GM12878 (cell line): ENCODE results near the gene IDH3B. TPM values are rescaled to one million over a fixed set of nuclear protein-coding genes. Genes with fewer than 3 reads are reported as not detected.
A peak's percentile ranks its signal among the peaks of the same experiment; 100 is the strongest.

Experiments
- ATAC-seq: fragments of 200-7000 bp; cut with Tn5 transposase; 3 replicates; pipeline ENCODE4 v1.9.1; 2020; ENCODE audit warnings: mild to moderate bottlenecking, moderate library complexity
- BruUV-seq: library from RNA; stranded (reverse); fragments of 400-500 nt; replicated peaks from 2 replicates; lab custom pipeline; 2021; lab: Mats Ljungman, UMichigan
- CTCF ChIA-PET: fragments of 300-600 bp; sonication (Branson Sonifier 250); formaldehyde crosslinking; extraction: SDS; loops from one replicate; lab custom pipeline; 2021; ENCODE audit warnings: inconsistent platforms; lab: Yijun Ruan, JAX
- POLR2A ChIA-PET: fragments of 350-600 bp; formaldehyde crosslinking; extraction: SDS; loops from one replicate; lab custom pipeline; 2021; ENCODE audit warnings: inconsistent platforms; lab: Charles Lee
- RAD21 ChIA-PET: fragments of 300-600 bp; sonication (Branson Sonifier 250); formaldehyde crosslinking; loops from one replicate; lab custom pipeline; 2023; ENCODE audit warnings: antibody characterized with exemption; ENCODE audit not compliant: unreplicated experiment; lab: Charles Lee
- SMC1A ChIA-PET: fragments of 300-600 bp; sonication (Branson Sonifier 250); formaldehyde crosslinking; loops from one replicate; lab custom pipeline; 2023; ENCODE audit not compliant: unreplicated experiment, uncharacterized antibody; lab: Charles Lee
- DNase-seq: peaks from one replicate; pipeline ENCODE4 v3.0.0-alpha.2; 2011; ENCODE audit warnings: low read depth, low spot score
- FAIRE-seq: peaks from 3 replicates; lab custom pipeline; 2011; peaks lifted over from hg19 to GRCh38; lab: Jason Lieb, UNC
- H2AFZ ChIP-seq: 2 replicates; pipeline ENCODE4 v1.6.0; 2011; ENCODE audit warnings: low read depth, low read length, control low read depth; ENCODE audit not compliant: control insufficient read depth
- H3K27ac ChIP-seq: 2 replicates; pipeline ENCODE4 v1.5.1; 2011; ENCODE audit warnings: control low read depth; ENCODE audit not compliant: control insufficient read depth, insufficient read depth
- H3K27me3 ChIP-seq, 2 experiments: replicated peaks in 1 of 2; 2 replicates each; pipeline versions ENCODE4 v1.6.0 to v1.6.1; 2011; ENCODE audit warnings: low read length in 1 of 2; ENCODE audit not compliant: control insufficient read depth in 2 of 2, insufficient read depth in 2 of 2
- H3K36me3 ChIP-seq, 2 experiments: 2 replicates each; pipeline ENCODE4 v1.5.1; 2011; ENCODE audit warnings: low read length in 1 of 2; ENCODE audit not compliant: control insufficient read depth in 2 of 2, insufficient read depth in 2 of 2
- H3K4me1 ChIP-seq: 2 replicates; pipeline ENCODE4 v1.6.1; 2011; ENCODE audit warnings: mild to moderate bottlenecking, low read length, moderate library complexity, mixed read lengths; ENCODE audit not compliant: control insufficient read depth, insufficient read depth
- H3K4me2 ChIP-seq: 2 replicates; pipeline ENCODE4 v1.6.0; 2011; ENCODE audit warnings: control low read depth; ENCODE audit not compliant: control insufficient read depth, insufficient read depth
- H3K4me3 ChIP-seq: fragments of 200-600 bp; sonication (generic); 2 replicates; pipeline ENCODE4 v1.5.1; 2016
- H3K79me2 ChIP-seq: 2 replicates; pipeline ENCODE4 v1.6.0; 2011; ENCODE audit warnings: low read length; ENCODE audit not compliant: control insufficient read depth, insufficient read depth
- H3K9ac ChIP-seq: 2 replicates; pipeline ENCODE4 v1.8.0; 2011; ENCODE audit warnings: low read length, control low read depth, mixed read lengths; ENCODE audit not compliant: control insufficient read depth, insufficient read depth
- H3K9me3 ChIP-seq: replicated peaks from 3 replicates; pipeline ENCODE4 v1.5.1; 2011; ENCODE audit warnings: mild to moderate bottlenecking, low read length; ENCODE audit not compliant: control insufficient read depth, insufficient read depth
- H4K20me1 ChIP-seq: 2 replicates; pipeline ENCODE4 v1.6.0; 2011; ENCODE audit not compliant: control insufficient read depth, insufficient read depth
- EZH2 ChIP-seq: IDR thresholded peaks from 2 replicates; pipeline ENCODE4 v1.6.1; 2012; ENCODE audit warnings: low read depth, mild to moderate bottlenecking, control low read depth, inconsistent platforms, low read length, borderline replicate concordance; ENCODE audit not compliant: control insufficient read depth
- POLR2A ChIP-seq: IDR thresholded peaks from 2 replicates; pipeline ENCODE4 v1.6.1; 2011; ENCODE audit warnings: low read depth, mild to moderate bottlenecking, low read length
- POLR2AphosphoS5 ChIP-seq: IDR thresholded peaks from 2 replicates; pipeline ENCODE4 v1.6.1; 2011; ENCODE audit warnings: mild to moderate bottlenecking, low read length, inconsistent platforms
- SMAD5 ChIP-seq: IDR thresholded peaks from 2 replicates; pipeline ENCODE4 v1.6.1; 2016; ENCODE audit warnings: antibody characterized with exemption, low read depth
- WGBS: methylation state at CpG from one replicate; pipeline ENCODE4 v1.1.6; 2016; ENCODE audit warnings: low lambda C conversion rate; ENCODE audit not compliant: insufficient replicate concordance, insufficient coverage; ENCODE audit errors: missing lambda C conversion rate; 5-methylcytosine and 5-hydroxymethylcytosine counted together
- in situ Hi-C: fragments of 300-500 bp; cut with MboI; formaldehyde crosslinking; loops from 9 replicates; pipeline ENCODE4 v1.14.3; 2018; ENCODE audit warnings: mixed read lengths
- intact Hi-C: fragments of 100-400 bp; cut with micrococcal nuclease; formaldehyde crosslinking; loops from one replicate; pipeline ENCODE4 v1.14.2; 2022; ENCODE audit not compliant: unreplicated experiment
- polyA plus RNA-seq, 11 experiments: library from polyadenylated mRNA; depleted of rRNA in 4 of 11; unstranded in 6 of 11; stranded (reverse) in 5 of 11; fragments of >200 nt; fragmentation: Nextera tagmentation in 4 of 11; fragmentation: Illumina TruSeq in 1 of 11; extraction: Ambion mirVana in 4 of 11; extraction: Trizol in 1 of 11; gene quantifications; 1 replicate in 1 of 11; 2 replicates in 10 of 11; pipeline versions ENCODE4 v1.2.1 to v1.2.3, GENCODE V29; 2011 to 2016; ENCODE audit warnings: inconsistent platforms in 2 of 11, missing spikeins in 2 of 11, low read depth in 1 of 11
- total RNA-seq, 4 experiments: library from RNA; depleted of rRNA in 3 of 4; stranded (reverse); fragments of >200 nt in 3 of 4; fragmentation: Illumina TruSeq in 1 of 4; extraction: Trizol in 1 of 4; gene quantifications; 2 replicates each; pipeline versions ENCODE4 v1.2.1 to v1.2.3, GENCODE V29; 2013 to 2021
- TF ChIP-seq, protein P1 (sequence below): IDR thresholded peaks from 2 replicates; pipeline ENCODE4 v1.6.1; 2012; ENCODE audit warnings: low read depth, low read length, improper control_type of control experiment

Gene IDH3B
- total and polyA plus RNA-seq, 10 of the 15 experiments (the other 5 are each of a cell fraction or from before 2014, with no cell fraction given) = 65.3 to 177 (median 121) TPM

DNA sequence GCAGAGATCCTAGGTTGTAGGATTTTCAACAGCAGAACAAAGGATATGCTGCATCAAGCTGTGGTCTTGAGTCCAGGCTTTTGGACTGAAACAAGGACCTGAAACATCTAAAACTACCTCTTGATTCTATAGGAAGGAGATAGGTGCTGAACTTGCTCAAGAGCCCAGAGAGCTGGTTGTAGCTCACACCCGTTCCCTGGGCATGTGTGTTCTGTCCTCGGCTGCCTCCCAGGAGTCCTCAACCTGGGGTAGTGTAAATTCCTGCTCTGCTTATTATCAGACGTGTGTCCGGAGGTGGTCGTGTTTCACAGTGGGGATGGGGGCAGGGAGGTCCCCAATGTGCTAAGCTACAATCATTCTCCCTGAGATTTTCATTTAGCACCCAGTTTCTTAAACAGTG lies 6.8 kb downstream of the IDH3B start:
- intact Hi-C loops = no loop called here
- no peak overlapping the region for H3K27ac ChIP-seq
- ATAC-seq (no peak), FAIRE-seq (no peak), DNase-seq (no peak)
- no peak overlapping the region for H3K4me3 ChIP-seq
- peaks cover 13% of the 10 kb centered on the region for H3K4me1 ChIP-seq
- no peaks in the 10 kb centered on the region for H3K27me3 ChIP-seq
- no peak overlapping the region for H3K4me2 ChIP-seq
- 89% methylated on average over 5 of the region's 5 CpGs for WGBS
- peaks cover 29 to 46% of the 10 kb centered on the region in 2 experiments for H3K36me3 ChIP-seq
- ChIA-PET RAD21 (no interaction called here), CTCF (interaction anchor here (1.5 kb wide), 1 partner anchor 10 kb away, joined by 7 read pairs; no protein-coding TSS in a partner anchor), SMC1A (no interaction called here), POLR2A (no interaction called here)
- BruUV-seq = no TSS peak
- in situ Hi-C loops = no loop called here
- no peaks in the 10 kb centered on the region for H3K9me3 ChIP-seq
- peaks cover 17% of the 10 kb centered on the region for H4K20me1 ChIP-seq
- peaks cover 41% of the 10 kb centered on the region for H3K79me2 ChIP-seq
- TF ChIP-seq POLR2AphosphoS5 (peak; percentile 60; the same call in 1 of the 2 replicates), POLR2A (peak; percentile 29), SMAD5 (0 out of 2 replicates have a peak, but pooled peaks have one; percentile 45)
- TF ChIP-seq, protein P1, sequence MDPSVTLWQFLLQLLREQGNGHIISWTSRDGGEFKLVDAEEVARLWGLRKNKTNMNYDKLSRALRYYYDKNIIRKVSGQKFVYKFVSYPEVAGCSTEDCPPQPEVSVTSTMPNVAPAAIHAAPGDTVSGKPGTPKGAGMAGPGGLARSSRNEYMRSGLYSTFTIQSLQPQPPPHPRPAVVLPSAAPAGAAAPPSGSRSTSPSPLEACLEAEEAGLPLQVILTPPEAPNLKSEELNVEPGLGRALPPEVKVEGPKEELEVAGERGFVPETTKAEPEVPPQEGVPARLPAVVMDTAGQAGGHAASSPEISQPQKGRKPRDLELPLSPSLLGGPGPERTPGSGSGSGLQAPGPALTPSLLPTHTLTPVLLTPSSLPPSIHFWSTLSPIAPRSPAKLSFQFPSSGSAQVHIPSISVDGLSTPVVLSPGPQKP = no peak
- H3K9ac ChIP-seq = no peak overlapping the region
- H2AFZ ChIP-seq = no peak overlapping the region

DNA sequence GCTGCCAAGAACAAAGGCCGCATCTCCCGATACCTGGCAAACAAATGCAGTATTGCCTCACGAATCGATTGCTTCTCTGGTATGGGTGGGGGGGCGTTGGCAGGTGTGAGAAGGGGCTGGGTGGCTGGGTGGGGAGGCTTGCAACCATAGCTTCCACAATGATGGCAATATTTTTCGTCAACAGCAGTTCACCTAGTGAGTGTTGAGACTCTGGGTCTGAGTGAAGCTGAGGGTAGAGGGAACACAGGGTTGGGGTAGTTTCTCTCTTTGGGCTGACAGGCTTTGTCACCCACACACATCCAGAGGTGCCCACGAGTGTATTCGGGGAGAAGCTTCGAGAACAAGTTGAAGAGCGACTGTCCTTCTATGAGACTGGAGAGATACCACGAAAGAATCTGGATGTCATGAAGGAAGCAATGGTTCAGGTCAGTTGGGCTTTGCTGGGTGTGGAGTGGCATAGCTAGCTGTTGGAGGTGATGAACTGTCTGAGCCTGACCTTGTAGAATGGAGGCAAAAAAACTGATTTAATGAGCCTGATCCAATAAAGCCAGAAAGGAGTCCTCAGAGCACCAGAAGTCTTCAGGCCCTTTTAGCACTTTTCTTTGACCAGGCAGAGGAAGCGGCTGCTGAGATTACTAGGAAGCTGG lies 7.4 kb downstream of the IDH3B start:
- peaks cover 17% of the 10 kb centered on the region for H4K20me1 ChIP-seq
- 77% methylated on average over 12 of the region's 12 CpGs for WGBS

More for the DNA sequence above, 7.4 kb downstream of the IDH3B start:
- H2AFZ ChIP-seq = no peak overlapping the region
- no peak for DNase-seq
- H3K27ac ChIP-seq = no peak overlapping the region
- no peak for TF ChIP-seq EZH2
- TF ChIP-seq POLR2AphosphoS5 = peak; percentile 44; the same call in 1 of the 2 replicates
- no peaks in the 10 kb centered on the region for H3K9me3 ChIP-seq
- ATAC-seq = no peak
- H3K36me3 ChIP-seq = peaks cover 29 to 43% of the 10 kb centered on the region in 2 experiments
- H3K27me3 ChIP-seq = no peaks in the 10 kb centered on the region
- no peak overlapping the region for H3K9ac ChIP-seq
- ChIA-PET SMC1A (no interaction called here), POLR2A (interaction anchor here (5.6 kb wide), 1 partner anchor 8 kb away, joined by 47 read pairs; the partner anchor contains the start of gene IDH3B), RAD21 (no interaction called here), CTCF (interaction anchor here (0.7 to 1.5 kb wide), 2 partner anchors 9 to 134 kb away, joined by 3 to 7 read pairs; no protein-coding TSS in a partner anchor)
- intact Hi-C loops = no loop called here
- H3K79me2 ChIP-seq = peaks cover 46% of the 10 kb centered on the region
- in situ Hi-C loops = no loop called here
- no peak for FAIRE-seq
- H3K4me1 ChIP-seq = peaks cover 13% of the 10 kb centered on the region
- peak overlapping the region; percentile 29; the same call in 1 of the 2 replicates for H3K4me3 ChIP-seq
- H3K4me2 ChIP-seq = no peak overlapping the region; the same call in 1 of the 2 replicates
- TSS peak; percentile 13 for BruUV-seq
